Activated B cell treated with CpG ODN at 0.5 μM for 24 hours (primary cell): ENCODE results near the gene CLEC7A. TPM values are rescaled to one million over a fixed set of nuclear protein-coding genes. Genes with fewer than 3 reads are reported as not detected.

Source experiments
- ATAC-seq: fragments of 200-7000 bp; cut with Tn5 transposase; one replicate; pipeline ENCODE4 v1.10.0; 2021; ENCODE audit warnings: low read depth, mild to moderate bottlenecking, moderate library complexity
- CTCF ChIA-PET: fragments of 350-600 bp; sonication (Branson Sonifier 250); formaldehyde crosslinking; loops from one replicate; lab custom pipeline; 2021; ENCODE audit warnings: antibody characterized with exemption; lab: Charles Lee
- POLR2A ChIA-PET: fragments of 350-600 bp; sonication (Branson Sonifier 250); formaldehyde crosslinking; loops from one replicate; lab custom pipeline; 2021; ENCODE audit warnings: antibody characterized with exemption; lab: Charles Lee
- DNase-seq: peaks from one replicate; pipeline ENCODE4 v3.0.0; 2022
- H3K27ac Mint-ChIP-seq: one replicate; pipeline ENCODE4 v1.8.0; 2020; ENCODE audit warnings: mixed read lengths
- H3K27me3 Mint-ChIP-seq: one replicate; pipeline ENCODE4 v1.8.0; 2021; ENCODE audit warnings: mixed read lengths
- H3K36me3 Mint-ChIP-seq: one replicate; pipeline ENCODE4 v1.8.0; 2021; ENCODE audit warnings: low read depth, mixed read lengths
- H3K4me1 Mint-ChIP-seq: one replicate; pipeline ENCODE4 v1.8.0; 2021; ENCODE audit warnings: mixed read lengths
- H3K4me3 Mint-ChIP-seq: one replicate; pipeline ENCODE4 v1.8.0; 2020; ENCODE audit warnings: mild to moderate bottlenecking, mixed read lengths
- H3K9me3 Mint-ChIP-seq: one replicate; pipeline ENCODE4 v1.8.0; 2020; ENCODE audit warnings: mixed read lengths
- CTCF ChIP-seq: fragments of 200-600 bp; IDR thresholded peaks from one replicate; pipeline ENCODE4 v1.8.0; 2022; ENCODE audit warnings: antibody characterized with exemption, mild to moderate bottlenecking
- intact Hi-C: fragments of 100-400 bp; cut with micrococcal nuclease; formaldehyde crosslinking; loops from one replicate; pipeline ENCODE4 v1.15.1; 2024
- total RNA-seq: library from RNA; stranded (reverse); gene quantifications from 2 replicates; pipeline ENCODE4 v1.2.3, GENCODE V29; 2022

CLEC7A gene
- total RNA-seq, 1 donor from 2014 or later: 0.09 TPM

- peaks cover 2% of the 10 kb centered on the region for H3K9me3 Mint-ChIP-seq
- ChIA-PET CTCF (no interaction called here), POLR2A (no interaction called here)
- peaks cover 21% of the 10 kb centered on the region for H3K27me3 Mint-ChIP-seq
- no peak overlapping the region for H3K4me3 Mint-ChIP-seq
- intact Hi-C loops: no loop called here
- no peaks in the 10 kb centered on the region for H3K4me1 Mint-ChIP-seq
- H3K36me3 Mint-ChIP-seq: no peaks in the 10 kb centered on the region
- DNase-seq (no peak), ATAC-seq (no peak)
- H3K27ac Mint-ChIP-seq: no peak overlapping the region
- TF ChIP-seq CTCF: no peak
Measured at GRCh38 chr12:10111451-10111850, 18.5 kb downstream of the CLEC7A start.

DNA sequence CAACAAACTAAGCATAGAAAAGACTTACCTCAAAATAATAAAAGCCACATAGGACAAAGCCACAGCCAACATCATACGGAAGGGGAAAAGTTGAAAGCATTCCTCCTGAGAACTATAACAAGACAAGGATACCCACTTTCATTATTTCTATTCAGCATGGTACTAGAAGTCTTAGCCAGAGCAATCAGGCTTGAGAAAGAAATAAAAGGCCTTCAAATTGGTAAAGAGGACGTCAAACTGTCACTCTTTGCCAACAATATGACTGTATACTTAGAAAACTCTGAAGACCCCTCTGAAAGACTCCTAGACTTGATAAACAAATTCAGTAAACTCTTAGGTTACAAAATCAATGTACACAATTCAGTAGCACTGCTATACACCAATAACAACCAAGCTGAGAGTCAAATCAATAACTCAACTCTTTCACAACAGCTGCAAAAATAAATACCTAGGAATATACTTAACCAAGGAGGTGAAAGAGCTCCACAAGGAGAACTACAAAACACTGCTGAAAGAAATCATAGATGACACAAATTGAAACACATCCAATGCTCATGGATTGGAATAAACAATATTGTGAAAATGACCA lies 19.6 kb downstream of the CLEC7A start:
- no peaks in the 10 kb centered on the region for H3K36me3 Mint-ChIP-seq
- POLR2A ChIA-PET: no interaction called here
- H3K27me3 Mint-ChIP-seq: peaks cover 27% of the 10 kb centered on the region
- DNase-seq: no peak
- H3K4me1 Mint-ChIP-seq: no peaks in the 10 kb centered on the region
- H3K27ac Mint-ChIP-seq: no peak overlapping the region
- CTCF ChIA-PET: no interaction called here
- no peak for ATAC-seq
- no peak for TF ChIP-seq CTCF
- intact Hi-C loops: no loop called here
- no peak overlapping the region for H3K4me3 Mint-ChIP-seq
- H3K9me3 Mint-ChIP-seq: peaks cover 2% of the 10 kb centered on the region

DNA sequence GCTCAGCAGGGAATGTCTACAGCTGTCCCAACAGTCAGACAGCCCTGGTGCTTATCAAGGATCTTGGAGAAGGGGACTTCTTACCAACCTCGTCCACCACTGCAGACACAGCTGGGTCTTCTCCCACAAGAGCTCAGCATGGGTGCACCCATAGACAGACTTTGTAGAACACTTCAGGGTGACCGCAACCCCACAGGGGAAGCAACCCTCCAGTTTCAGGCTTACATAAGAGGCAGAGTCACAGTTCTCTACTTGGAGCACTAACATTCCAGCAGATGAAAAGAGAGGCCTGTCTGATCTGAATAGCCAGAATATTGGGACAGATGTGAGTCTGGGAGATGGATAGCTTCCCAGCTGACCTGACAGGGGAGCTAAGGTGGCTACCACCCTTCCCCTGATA lies 27.7 kb downstream of the CLEC7A start:
- peaks cover 41% of the 10 kb centered on the region for H3K27me3 Mint-ChIP-seq
- ChIA-PET CTCF (no interaction called here), POLR2A (no interaction called here)
- no peaks in the 10 kb centered on the region for H3K4me1 Mint-ChIP-seq
- H3K36me3 Mint-ChIP-seq: no peaks in the 10 kb centered on the region
- TF ChIP-seq CTCF: no peak
- intact Hi-C loops: no loop called here
- ATAC-seq (no peak), DNase-seq (no peak)
- peaks cover 8% of the 10 kb centered on the region for H3K9me3 Mint-ChIP-seq
- no peak overlapping the region for H3K27ac Mint-ChIP-seq
- H3K4me3 Mint-ChIP-seq: no peak overlapping the region

DNA sequence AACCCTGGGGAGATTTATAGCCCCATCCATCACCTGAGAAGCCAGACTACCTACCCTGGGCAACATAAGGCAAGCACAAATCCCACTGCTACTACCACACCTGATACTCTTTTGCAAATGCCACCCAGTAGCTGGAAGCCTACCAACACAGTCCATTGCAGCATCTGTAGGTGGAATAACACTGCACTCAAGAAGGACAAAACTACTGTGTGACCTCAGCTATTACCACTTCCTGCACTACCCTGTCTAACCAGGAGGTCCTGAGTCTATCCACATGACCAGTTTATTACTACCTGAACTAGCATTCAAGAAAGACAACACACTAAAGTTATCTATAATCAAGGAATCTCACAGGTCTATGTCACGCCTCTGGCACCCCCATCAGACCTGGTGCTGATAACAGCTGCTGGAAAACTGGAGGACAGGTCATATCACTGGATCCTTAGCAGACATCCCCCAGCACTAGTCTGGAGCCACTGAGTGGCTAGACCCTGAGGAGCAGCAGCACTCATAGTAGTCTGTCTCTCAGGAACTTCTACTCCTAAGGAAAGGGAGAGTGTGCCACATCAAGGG lies 28.3 kb downstream of the CLEC7A start:
- no peak for TF ChIP-seq CTCF
- H3K27ac Mint-ChIP-seq: no peak overlapping the region
- no peaks in the 10 kb centered on the region for H3K36me3 Mint-ChIP-seq
- H3K27me3 Mint-ChIP-seq: peaks cover 39% of the 10 kb centered on the region
- DNase-seq (no peak), ATAC-seq (no peak)
- H3K4me3 Mint-ChIP-seq: no peak overlapping the region
- no peaks in the 10 kb centered on the region for H3K4me1 Mint-ChIP-seq
- POLR2A ChIA-PET: no interaction called here
- peaks cover 6% of the 10 kb centered on the region for H3K9me3 Mint-ChIP-seq
- CTCF ChIA-PET: no interaction called here
- intact Hi-C loops: no loop called here

- H3K4me1 Mint-ChIP-seq: no peaks in the 10 kb centered on the region
- no peak for DNase-seq
- no peaks in the 10 kb centered on the region for H3K36me3 Mint-ChIP-seq
- H3K27ac Mint-ChIP-seq: no peak overlapping the region
- H3K4me3 Mint-ChIP-seq: no peak overlapping the region
- TF ChIP-seq CTCF: no peak
- peaks cover 36% of the 10 kb centered on the region for H3K27me3 Mint-ChIP-seq
- POLR2A ChIA-PET: no interaction called here
- peaks cover 6% of the 10 kb centered on the region for H3K9me3 Mint-ChIP-seq
- intact Hi-C loops: no loop called here
- ATAC-seq: no peak
- CTCF ChIA-PET: no interaction called here
Measured at GRCh38 chr12:10101042-10101579, 28.9 kb downstream of the CLEC7A start.
